SU-DHL-6 (cell line): Measurements from ENCODE around the gene DPCD.

Experiments used
- H2AFZ ChIP-seq: fragments of 200-600 bp; sonication (generic); 2 replicates; pipeline ENCODE4 v1.6.1; 2014; ENCODE audit warnings: low read depth, mild to moderate bottlenecking, moderate library complexity, mixed read lengths, antibody characterized with exemption, low read length; ENCODE audit not compliant: severe bottlenecking
- H3F3A ChIP-seq: fragments of 200-600 bp; shearing (Covaris generic); 2 replicates; pipeline ENCODE4 v1.6.0; 2016; ENCODE audit warnings: antibody characterized with exemption, mild to moderate bottlenecking; ENCODE audit not compliant: insufficient read depth
- H3K27ac ChIP-seq: fragments of 200-600 bp; sonication (generic); 2 replicates; pipeline ENCODE4 v1.5.1; 2016; ENCODE audit warnings: low read depth, mild to moderate bottlenecking, low read length, moderate library complexity, mixed read lengths
- H3K27me3 ChIP-seq: fragments of 200-600 bp; sonication (generic), shearing (Covaris generic); 2 replicates; pipeline ENCODE4 v1.6.0; 2014; ENCODE audit warnings: mild to moderate bottlenecking, low read length
- H3K36me3 ChIP-seq: fragments of 200-600 bp; sonication (generic); 2 replicates; pipeline ENCODE4 v1.6.1; 2014; ENCODE audit warnings: mild to moderate bottlenecking, low read length, mixed read lengths
- H3K4me2 ChIP-seq: fragments of 300-600, 200-600 bp; shearing (Covaris generic), sonication (generic); 2 replicates; pipeline ENCODE4 v1.6.0; 2014; ENCODE audit warnings: low read length, low read depth, mild to moderate bottlenecking; ENCODE audit not compliant: poor library complexity, severe bottlenecking
- H3K4me3 ChIP-seq: fragments of 200-600 bp; sonication (generic); 2 replicates; pipeline ENCODE4 v1.5.1; 2014; ENCODE audit warnings: antibody characterized with exemption, low read length, mild to moderate bottlenecking, mixed read lengths; ENCODE audit not compliant: insufficient read depth, poor library complexity, severe bottlenecking
- H3K79me2 ChIP-seq: fragments of 200-600 bp; sonication (generic); 2 replicates; pipeline ENCODE4 v1.6.1; 2014; ENCODE audit warnings: mild to moderate bottlenecking, low read length, moderate library complexity; ENCODE audit not compliant: insufficient read depth
- H3K9ac ChIP-seq: fragments of 200-600 bp; sonication (generic); 2 replicates; pipeline ENCODE4 v1.7.0; 2014; ENCODE audit warnings: mild to moderate bottlenecking, low read length
- H3K9me2 ChIP-seq: fragments of 200-600 bp; sonication (generic); replicated peaks from 2 replicates; pipeline ENCODE4 v1.6.1; 2014; ENCODE audit warnings: low read length; ENCODE audit not compliant: insufficient read depth
- H3K9me3 ChIP-seq: fragments of 200-600 bp; sonication (generic); 2 replicates; pipeline ENCODE4 v1.6.1; 2014; ENCODE audit warnings: low read length, mixed read lengths; ENCODE audit not compliant: insufficient read depth
- H4K20me1 ChIP-seq: fragments of 200-600 bp; sonication (generic); 2 replicates; pipeline ENCODE4 v1.6.1; 2014; ENCODE audit warnings: low read depth, mild to moderate bottlenecking, antibody characterized with exemption, low read length, moderate library complexity, mixed read lengths
- CTCF ChIP-seq: fragments of 200-600 bp; sonication (generic); IDR thresholded peaks from one replicate; pipeline ENCODE4 v1.5.1; 2017; ENCODE audit warnings: antibody characterized with exemption, mild to moderate bottlenecking, low read length, moderate library complexity; ENCODE audit not compliant: insufficient read depth, poor library complexity, severe bottlenecking
- EZH2phosphoT487 ChIP-seq: fragments of 200-600 bp; sonication (generic), shearing (Covaris generic); conservative IDR thresholded peaks from 2 replicates; pipeline ENCODE4 v1.6.1; 2018; ENCODE audit warnings: mild to moderate bottlenecking, antibody characterized with exemption, low read length, moderate library complexity, mixed read lengths

DPCD gene

DNA sequence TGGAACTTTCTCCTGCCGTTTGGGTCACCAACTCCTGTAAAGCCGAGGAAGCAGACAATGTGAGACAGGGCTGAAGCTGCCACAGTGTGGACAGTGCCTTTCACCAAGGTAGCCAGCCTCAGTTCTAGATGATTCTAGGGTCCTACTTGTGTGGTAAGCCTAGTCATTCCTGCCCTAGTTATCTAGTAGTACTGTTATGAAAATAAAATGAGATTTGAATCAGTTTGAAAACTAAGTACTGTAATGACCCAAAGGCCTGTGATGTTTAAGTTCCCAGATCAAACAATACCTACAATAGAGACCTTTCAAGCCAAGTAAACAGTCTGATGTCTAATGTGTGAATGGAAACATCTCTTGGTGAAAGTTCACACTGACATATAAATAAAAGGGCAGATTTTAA is 37.2 kb upstream of the DPCD start:
- TF ChIP-seq CTCF (no peak), EZH2phosphoT487 (no peak)
- no peak overlapping the region for H3K27ac ChIP-seq
- H2AFZ ChIP-seq: no peak overlapping the region

GRCh38 chr10:101552442-101552841 is 35.7 kb upstream of the DPCD start:
- Histone ChIP-seq H3K27ac (no peak overlapping the region), H3K4me2 (no peak overlapping the region), H3K9me3 (no peaks in the 10 kb centered on the region), H3K9ac (no peak overlapping the region), H3F3A (no peaks in the 10 kb centered on the region), H3K4me3 (no peak overlapping the region), H3K9me2 (no peaks in the 10 kb centered on the region), H3K79me2 (no peaks in the 10 kb centered on the region), H2AFZ (no peak overlapping the region), H3K27me3 (no peaks in the 10 kb centered on the region), H3K36me3 (no peaks in the 10 kb centered on the region), H4K20me1 (no peaks in the 10 kb centered on the region)
- TF ChIP-seq EZH2phosphoT487: no peak
- no peak for TF ChIP-seq CTCF

More for the DNA sequence above, 37.2 kb upstream of the DPCD start:
- Histone ChIP-seq H3K4me2 (no peak overlapping the region), H3K27me3 (no peaks in the 10 kb centered on the region), H3K9ac (no peak overlapping the region), H3K9me2 (no peaks in the 10 kb centered on the region), H3K9me3 (no peaks in the 10 kb centered on the region), H3K79me2 (no peaks in the 10 kb centered on the region), H3K36me3 (no peaks in the 10 kb centered on the region), H3F3A (no peaks in the 10 kb centered on the region), H3K4me3 (no peak overlapping the region), H4K20me1 (no peaks in the 10 kb centered on the region)

DNA sequence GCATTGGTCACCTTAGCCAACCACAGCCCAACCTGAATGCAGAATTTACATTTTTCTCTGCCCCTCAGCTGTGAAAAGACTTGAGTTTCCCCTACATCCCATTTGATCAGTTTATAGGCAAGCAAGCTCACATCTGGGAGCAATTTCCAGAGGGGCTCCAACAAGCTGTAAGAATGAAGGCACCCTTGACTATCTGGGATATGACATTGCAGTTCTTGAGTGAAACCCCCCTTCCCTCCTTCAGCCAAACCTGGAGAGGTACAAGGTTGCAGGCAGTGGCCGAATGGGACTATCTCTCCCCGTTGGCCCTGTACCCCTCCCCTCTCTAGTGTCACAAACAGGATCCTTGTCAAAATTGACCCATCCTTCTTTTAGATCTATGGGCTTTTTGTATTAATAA is 30.6 kb upstream of the DPCD start:
- Histone ChIP-seq H3F3A (no peaks in the 10 kb centered on the region), H3K27me3 (no peaks in the 10 kb centered on the region), H3K27ac (no peak overlapping the region), H3K9me3 (no peaks in the 10 kb centered on the region), H3K79me2 (no peaks in the 10 kb centered on the region), H3K36me3 (no peaks in the 10 kb centered on the region), H3K9ac (no peak overlapping the region), H3K4me2 (no peak overlapping the region), H2AFZ (no peak overlapping the region), H4K20me1 (no peaks in the 10 kb centered on the region), H3K4me3 (no peak overlapping the region), H3K9me2 (no peaks in the 10 kb centered on the region)
- TF ChIP-seq CTCF: no peak
- TF ChIP-seq EZH2phosphoT487: no peak
